GM06990 (cell line): ENCODE results near the gene RCOR1.

Source experiments
- DNase-seq: peaks from one replicate; pipeline ENCODE4 v3.0.0-alpha.2; 2011; ENCODE audit not compliant: insufficient read length; ENCODE audit errors: extremely low read depth
- H3K27me3 ChIP-seq: replicated peaks from 2 replicates; pipeline ENCODE4 v1.6.0; 2011; ENCODE audit warnings: low read length; ENCODE audit not compliant: control insufficient read depth, insufficient read depth
- H3K36me3 ChIP-seq: 2 replicates; pipeline ENCODE4 v1.5.1; 2011; ENCODE audit warnings: low read length; ENCODE audit not compliant: control insufficient read depth, insufficient read depth
- H3K4me3 ChIP-seq: replicated peaks from 2 replicates; pipeline ENCODE4 v1.5.1; 2011; ENCODE audit warnings: low read depth, mild to moderate bottlenecking, control low read depth, low read length
- TF ChIP-seq, protein P1 (sequence below): IDR thresholded peaks from 2 replicates; pipeline ENCODE4 v1.5.1; 2011; ENCODE audit warnings: low read length, control low read depth, mild to moderate bottlenecking, inconsistent platforms; ENCODE audit not compliant: insufficient read depth, poor library complexity, severe bottlenecking

Gene RCOR1

GRCh38 chr14:102779574-102780315, 187.3 kb downstream of the RCOR1 start:
- DNase-seq: no peak
- Histone ChIP-seq H3K27me3 (no peaks in the 10 kb centered on the region), H3K4me3 (peak overlapping the region; percentile 70), H3K36me3 (no peaks in the 10 kb centered on the region; the same call in 1 of the 2 replicates)
- TF ChIP-seq, protein P1, sequence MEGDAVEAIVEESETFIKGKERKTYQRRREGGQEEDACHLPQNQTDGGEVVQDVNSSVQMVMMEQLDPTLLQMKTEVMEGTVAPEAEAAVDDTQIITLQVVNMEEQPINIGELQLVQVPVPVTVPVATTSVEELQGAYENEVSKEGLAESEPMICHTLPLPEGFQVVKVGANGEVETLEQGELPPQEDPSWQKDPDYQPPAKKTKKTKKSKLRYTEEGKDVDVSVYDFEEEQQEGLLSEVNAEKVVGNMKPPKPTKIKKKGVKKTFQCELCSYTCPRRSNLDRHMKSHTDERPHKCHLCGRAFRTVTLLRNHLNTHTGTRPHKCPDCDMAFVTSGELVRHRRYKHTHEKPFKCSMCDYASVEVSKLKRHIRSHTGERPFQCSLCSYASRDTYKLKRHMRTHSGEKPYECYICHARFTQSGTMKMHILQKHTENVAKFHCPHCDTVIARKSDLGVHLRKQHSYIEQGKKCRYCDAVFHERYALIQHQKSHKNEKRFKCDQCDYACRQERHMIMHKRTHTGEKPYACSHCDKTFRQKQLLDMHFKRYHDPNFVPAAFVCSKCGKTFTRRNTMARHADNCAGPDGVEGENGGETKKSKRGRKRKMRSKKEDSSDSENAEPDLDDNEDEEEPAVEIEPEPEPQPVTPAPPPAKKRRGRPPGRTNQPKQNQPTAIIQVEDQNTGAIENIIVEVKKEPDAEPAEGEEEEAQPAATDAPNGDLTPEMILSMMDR: peak; percentile 16
